ENCODE data around the gene SASH3. TPM values are rescaled to one million over a fixed set of nuclear protein-coding genes. Genes with fewer than 3 reads are reported as not detected.

The SASH3 gene
- total RNA-seq, 1 donor from 2014 or later, result not detected

- Mint-ChIP-seq H3K4me1 (ENCODE audit: unreplicated experiment) (no peaks in the 10 kb centered on the region), H3K36me3 (ENCODE audit: unreplicated experiment) (no peaks in the 10 kb centered on the region), H3K4me3 (ENCODE audit: unreplicated experiment) (no peak overlapping the region), H3K27me3 (ENCODE audit: unreplicated experiment) (peaks cover 2% of the 10 kb centered on the region), H3K9me3 (ENCODE audit: unreplicated experiment) (no peaks in the 10 kb centered on the region), H3K27ac (ENCODE audit: unreplicated experiment) (no peak overlapping the region)
- TF ChIP-seq CTCF (IDR thresholded peaks at IDR 0.05), result no peak
- DNase-seq (ENCODE audit: extremely low spot score, unreplicated experiment), result no peak
Observed at GRCh38 chrX:129759576-129760061, 20.1 kb upstream of the SASH3 start.

DNA sequence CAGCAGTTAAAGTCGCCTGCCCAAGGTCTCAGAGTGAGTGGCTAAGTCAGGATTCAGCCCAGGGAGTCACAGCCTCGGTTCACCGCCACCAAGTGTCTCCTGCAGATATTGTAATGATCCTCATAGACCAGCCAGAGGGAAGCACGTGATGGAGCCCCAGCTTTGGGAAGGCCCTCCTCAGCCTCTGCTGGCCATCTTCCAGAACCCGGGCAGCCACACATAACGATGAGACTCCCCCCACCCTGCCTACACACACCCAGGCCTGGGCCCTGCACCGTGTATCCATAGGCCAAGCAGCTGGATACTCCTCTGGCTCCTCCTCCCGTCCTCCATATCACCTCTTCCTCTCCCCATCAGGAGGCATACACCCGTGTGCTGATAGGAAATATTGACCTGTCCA lies 19.6 kb upstream of the SASH3 start:
- Mint-ChIP-seq H3K27ac (ENCODE audit: unreplicated experiment) (no peak overlapping the region), H3K4me1 (ENCODE audit: unreplicated experiment) (no peaks in the 10 kb centered on the region), H3K9me3 (ENCODE audit: unreplicated experiment) (no peaks in the 10 kb centered on the region), H3K4me3 (ENCODE audit: unreplicated experiment) (no peak overlapping the region), H3K27me3 (ENCODE audit: unreplicated experiment) (peaks cover 2% of the 10 kb centered on the region), H3K36me3 (ENCODE audit: unreplicated experiment) (no peaks in the 10 kb centered on the region)
- DNase-seq (ENCODE audit: extremely low spot score, unreplicated experiment), result no peak
- TF ChIP-seq CTCF (IDR thresholded peaks at IDR 0.05), result no peak

DNA sequence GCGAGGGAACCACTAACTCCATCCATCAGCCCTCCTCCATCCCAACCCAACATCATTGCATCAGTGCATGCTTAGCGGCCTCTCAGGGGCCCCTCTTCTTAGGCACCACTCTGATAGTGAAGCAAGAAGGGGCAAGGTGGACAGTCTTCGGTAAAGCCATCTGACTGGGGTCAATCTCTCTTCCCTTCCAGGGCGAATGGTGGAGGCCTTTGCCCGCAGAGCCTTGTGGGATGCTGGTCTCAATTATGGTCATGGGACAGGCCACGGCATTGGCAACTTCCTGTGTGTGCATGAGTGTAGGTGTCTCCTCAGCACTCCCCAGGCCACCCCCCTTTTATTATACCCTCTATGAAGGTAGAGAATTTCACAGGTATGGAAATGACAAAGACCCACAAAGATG lies 18.8 kb upstream of the SASH3 start:
- peaks cover 2% of the 10 kb centered on the region for H3K27me3 Mint-ChIP-seq (ENCODE audit: unreplicated experiment)
- no peaks in the 10 kb centered on the region for H3K9me3 Mint-ChIP-seq (ENCODE audit: unreplicated experiment)
- DNase-seq (ENCODE audit: extremely low spot score, unreplicated experiment), result no peak
- no peaks in the 10 kb centered on the region for H3K4me1 Mint-ChIP-seq (ENCODE audit: unreplicated experiment)
- no peaks in the 10 kb centered on the region for H3K36me3 Mint-ChIP-seq (ENCODE audit: unreplicated experiment)
- no peak overlapping the region for H3K4me3 Mint-ChIP-seq (ENCODE audit: unreplicated experiment)
- no peak for TF ChIP-seq CTCF (IDR thresholded peaks at IDR 0.05)
- no peak overlapping the region for H3K27ac Mint-ChIP-seq (ENCODE audit: unreplicated experiment)

GRCh38 chrX:129761596-129761995 lies 18.2 kb upstream of the SASH3 start:
- DNase-seq (ENCODE audit: extremely low spot score, unreplicated experiment), result no peak
- Mint-ChIP-seq H3K27ac (ENCODE audit: unreplicated experiment) (no peak overlapping the region), H3K36me3 (ENCODE audit: unreplicated experiment) (no peaks in the 10 kb centered on the region), H3K4me3 (ENCODE audit: unreplicated experiment) (no peak overlapping the region), H3K27me3 (ENCODE audit: unreplicated experiment) (peaks cover 2% of the 10 kb centered on the region), H3K4me1 (ENCODE audit: unreplicated experiment) (no peaks in the 10 kb centered on the region), H3K9me3 (ENCODE audit: unreplicated experiment) (no peaks in the 10 kb centered on the region)
- TF ChIP-seq CTCF (IDR thresholded peaks at IDR 0.05), result no peak

GRCh38 chrX:129762448-129762847 lies 17.3 kb upstream of the SASH3 start:
- H3K27me3 Mint-ChIP-seq (ENCODE audit: unreplicated experiment), result peaks cover 2% of the 10 kb centered on the region
- no peak for DNase-seq (ENCODE audit: extremely low spot score, unreplicated experiment)
- no peaks in the 10 kb centered on the region for H3K4me1 Mint-ChIP-seq (ENCODE audit: unreplicated experiment)
- H3K4me3 Mint-ChIP-seq (ENCODE audit: unreplicated experiment), result no peak overlapping the region
- H3K36me3 Mint-ChIP-seq (ENCODE audit: unreplicated experiment), result no peaks in the 10 kb centered on the region
- no peak for TF ChIP-seq CTCF (IDR thresholded peaks at IDR 0.05)
- H3K27ac Mint-ChIP-seq (ENCODE audit: unreplicated experiment), result no peak overlapping the region
- H3K9me3 Mint-ChIP-seq (ENCODE audit: unreplicated experiment), result no peaks in the 10 kb centered on the region

Data from osteocyte (in vitro differentiated cells).